GM19467 (cell line): ENCODE measurements around the gene ATXN7L1.

Experiments
- ATAC-seq: cut with Tn5 transposase; IDR thresholded peaks from one replicate; pipeline ENCODE4 v1.9.1; 2021; ENCODE audit warnings: mild to moderate bottlenecking, moderate library complexity; ENCODE audit not compliant: unreplicated experiment

The ATXN7L1 gene, protein sequence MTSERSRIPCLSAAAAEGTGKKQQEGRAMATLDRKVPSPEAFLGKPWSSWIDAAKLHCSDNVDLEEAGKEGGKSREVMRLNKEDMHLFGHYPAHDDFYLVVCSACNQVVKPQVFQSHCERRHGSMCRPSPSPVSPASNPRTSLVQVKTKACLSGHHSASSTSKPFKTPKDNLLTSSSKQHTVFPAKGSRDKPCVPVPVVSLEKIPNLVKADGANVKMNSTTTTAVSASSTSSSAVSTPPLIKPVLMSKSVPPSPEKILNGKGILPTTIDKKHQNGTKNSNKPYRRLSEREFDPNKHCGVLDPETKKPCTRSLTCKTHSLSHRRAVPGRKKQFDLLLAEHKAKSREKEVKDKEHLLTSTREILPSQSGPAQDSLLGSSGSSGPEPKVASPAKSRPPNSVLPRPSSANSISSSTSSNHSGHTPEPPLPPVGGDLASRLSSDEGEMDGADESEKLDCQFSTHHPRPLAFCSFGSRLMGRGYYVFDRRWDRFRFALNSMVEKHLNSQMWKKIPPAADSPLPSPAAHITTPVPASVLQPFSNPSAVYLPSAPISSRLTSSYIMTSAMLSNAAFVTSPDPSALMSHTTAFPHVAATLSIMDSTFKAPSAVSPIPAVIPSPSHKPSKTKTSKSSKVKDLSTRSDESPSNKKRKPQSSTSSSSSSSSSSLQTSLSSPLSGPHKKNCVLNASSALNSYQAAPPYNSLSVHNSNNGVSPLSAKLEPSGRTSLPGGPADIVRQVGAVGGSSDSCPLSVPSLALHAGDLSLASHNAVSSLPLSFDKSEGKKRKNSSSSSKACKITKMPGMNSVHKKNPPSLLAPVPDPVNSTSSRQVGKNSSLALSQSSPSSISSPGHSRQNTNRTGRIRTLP

DNA sequence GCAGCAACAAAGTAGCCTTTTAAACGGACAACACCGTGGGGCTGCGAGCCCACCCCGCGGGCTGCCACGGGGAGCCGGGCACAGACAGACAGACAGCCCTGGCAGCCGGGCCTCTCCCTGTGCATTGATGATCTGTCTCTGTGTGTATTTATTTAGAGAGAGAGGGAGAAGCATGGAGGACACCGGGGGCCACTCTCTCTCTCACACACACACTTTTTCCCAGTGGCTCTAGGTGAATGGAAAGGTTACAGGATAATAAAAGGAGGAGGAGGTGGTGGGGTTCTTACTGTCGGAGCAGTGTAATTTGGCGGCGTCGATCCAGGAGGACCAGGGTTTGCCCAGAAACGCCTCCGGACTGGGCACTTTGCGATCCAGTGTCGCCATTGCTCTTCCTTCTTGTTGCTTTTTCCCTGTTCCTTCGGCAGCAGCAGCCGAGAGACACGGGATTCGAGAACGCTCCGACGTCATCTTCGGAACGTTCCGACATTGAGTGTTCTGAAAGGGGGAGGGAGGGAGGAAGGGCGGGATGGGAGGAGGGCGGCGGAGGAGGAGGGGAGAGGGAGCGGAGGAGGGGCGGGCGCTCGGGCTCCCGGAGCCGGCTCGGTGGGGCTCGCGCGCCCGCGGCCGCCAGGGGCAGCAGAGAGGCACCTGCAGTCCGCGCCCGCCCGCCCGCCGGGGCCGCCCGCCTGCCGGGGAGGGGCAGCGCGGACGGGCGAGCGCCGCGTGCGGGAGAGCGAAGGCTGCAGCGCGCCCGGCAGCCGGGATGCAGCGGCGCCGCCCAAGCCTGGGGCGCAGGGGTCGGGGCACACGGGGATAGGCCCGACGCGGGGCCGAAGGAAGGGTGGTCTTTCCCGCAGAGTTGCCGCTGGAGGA lies at the start of gene ATXN7L1:
Gene ATXN7L1, minus strand, starts transcription at position 509 of the 873 bp plus-strand sequence. Its CDS starts 41 bp downstream, at position 468.
- ATAC-seq = peak; percentile 90

DNA sequence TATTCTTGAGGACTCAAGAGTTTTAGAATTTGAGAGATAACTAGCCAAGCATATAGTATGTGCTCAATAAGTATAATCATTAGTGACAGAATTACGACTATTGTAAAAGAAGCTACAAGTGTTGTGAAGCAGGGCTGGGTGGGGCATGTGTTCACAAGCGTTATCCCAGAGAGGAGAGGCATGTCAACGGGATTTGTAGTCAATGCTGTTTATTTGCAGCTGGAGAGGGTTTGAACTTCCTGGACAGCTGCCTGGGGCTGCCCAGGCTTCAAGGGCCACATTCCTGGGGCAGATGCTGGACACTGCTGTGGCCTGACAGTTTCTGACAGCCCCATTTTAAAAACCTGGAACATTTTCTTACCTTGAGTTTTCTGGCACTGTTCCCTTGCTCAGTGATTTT lies 49.7 kb upstream of the ATXN7L1 start:
- no peak for ATAC-seq

DNA sequence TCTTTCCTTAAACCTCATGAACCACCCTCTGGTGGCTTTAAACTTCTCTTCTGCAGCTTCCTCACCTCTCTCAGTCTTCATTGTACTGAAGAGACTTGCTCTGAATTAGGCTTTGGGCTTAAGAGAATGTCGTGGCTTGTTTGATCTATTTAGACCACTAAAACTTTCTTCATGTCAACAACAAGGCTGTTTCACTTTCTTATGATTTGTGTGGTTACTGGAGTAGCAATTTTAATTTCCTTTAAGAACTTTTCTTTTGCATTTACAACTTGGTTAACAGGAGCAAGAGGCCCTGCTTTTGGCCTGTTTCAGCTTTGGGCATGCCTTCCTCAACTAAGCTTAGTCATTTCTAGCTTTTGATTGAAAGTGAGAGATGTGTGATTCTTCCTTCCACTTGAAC lies 48.5 kb upstream of the ATXN7L1 start:
- ATAC-seq = no peak

DNA sequence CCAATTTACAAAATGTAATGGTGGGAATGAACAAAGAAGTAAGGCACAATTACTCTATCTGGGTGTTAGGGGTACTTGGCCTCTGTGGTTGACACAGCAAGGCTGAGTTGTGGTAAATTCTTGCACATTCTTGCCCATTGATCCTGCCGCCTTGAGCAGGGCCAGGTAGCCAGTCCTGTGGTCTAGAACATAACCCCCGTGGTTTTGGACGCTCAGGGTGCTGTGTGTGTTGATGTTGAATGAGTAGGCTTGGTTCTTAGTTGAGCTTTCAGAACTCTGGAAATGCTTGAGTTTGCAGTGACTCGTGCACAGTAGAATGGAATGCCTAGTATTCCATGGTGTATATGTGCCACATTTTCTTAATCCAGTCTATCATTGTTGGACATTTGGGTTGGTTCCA lies 44.4 kb upstream of the ATXN7L1 start:
- ATAC-seq = no peak

DNA sequence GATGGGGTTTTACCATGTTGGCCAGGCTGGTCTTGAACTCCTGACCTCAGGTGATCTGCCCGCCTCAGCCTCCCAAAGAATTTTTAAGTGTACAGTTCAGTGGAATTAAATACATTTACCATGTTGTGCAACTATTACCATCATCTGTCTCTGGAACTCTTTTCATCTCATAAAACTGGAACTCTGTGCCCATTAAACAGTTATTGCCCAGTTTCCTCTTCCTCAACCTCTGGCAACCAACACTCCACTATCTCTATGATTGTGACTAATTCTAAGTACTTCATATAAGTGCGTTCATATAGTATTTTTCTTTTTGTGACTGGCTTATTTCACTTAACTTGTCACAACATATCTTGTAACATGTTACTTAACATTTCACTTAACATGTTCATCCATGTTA lies 41.3 kb upstream of the ATXN7L1 start:
- ATAC-seq = no peak

DNA sequence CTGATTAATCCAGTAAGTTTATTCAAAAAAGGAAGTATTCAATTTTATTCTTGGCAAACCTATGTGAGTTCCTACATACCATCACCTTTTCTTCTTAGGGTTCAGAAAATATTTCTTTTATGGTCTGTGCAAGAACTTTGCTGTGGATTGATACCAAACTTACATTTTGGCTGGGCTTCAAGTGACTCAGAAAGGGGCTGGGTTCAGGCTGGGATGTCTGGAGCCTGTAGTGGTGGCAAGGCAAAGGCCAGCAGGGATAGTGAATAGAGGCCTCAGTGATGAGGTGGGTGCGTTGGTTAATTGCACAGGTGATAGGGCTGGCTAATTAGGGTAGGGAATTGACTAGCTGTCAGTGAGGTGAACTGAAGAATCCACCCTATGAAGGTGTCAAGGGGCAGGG lies 40.2 kb upstream of the ATXN7L1 start:
- no peak for ATAC-seq

DNA sequence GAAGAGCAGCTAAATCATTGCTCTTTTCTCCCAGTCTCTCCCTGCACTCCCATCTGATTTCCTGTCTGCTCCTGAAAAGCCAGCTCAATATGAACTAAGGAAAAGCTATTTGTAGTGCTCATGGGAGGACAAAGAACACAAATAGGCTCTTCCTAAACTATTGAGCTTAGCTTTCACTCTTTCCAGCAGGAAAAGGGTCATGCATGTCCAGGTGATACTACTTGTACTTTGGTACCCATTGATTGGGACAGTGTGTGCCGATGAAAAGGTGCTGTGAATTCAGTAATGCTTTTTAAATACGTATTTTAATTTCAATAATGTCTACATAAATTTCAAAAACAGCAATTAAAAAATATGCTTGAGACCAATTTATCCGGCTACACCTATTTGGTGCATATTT lies 37.5 kb upstream of the ATXN7L1 start:
- no peak for ATAC-seq

DNA sequence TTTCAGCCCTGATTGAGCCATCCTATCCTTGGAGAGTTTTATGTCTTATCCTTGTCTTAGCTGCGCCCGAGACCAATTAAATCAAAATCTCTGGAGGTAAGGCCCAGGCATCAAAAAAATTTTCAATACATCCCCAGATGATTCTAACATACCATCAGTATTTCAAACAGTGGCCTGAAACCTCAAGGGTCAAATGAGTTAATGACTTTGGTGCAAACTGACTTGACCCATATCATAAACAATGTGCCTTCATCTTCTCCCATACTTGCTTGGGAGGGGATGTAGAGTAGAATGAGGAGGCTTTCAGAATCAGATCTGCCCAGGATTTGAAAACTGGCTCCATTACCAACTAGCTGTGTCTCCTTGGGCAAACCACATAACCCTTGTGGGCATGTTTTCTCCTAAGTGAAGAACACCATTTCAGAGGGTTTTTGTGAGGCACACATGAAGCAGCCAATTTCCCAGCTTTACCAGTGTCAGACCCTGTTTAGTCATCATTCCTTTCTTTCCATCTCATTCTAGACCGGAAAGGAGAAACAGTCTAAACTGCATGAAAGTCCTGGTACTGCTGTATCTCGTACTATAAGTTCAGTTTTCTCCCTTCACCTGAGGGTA lies 35.7 kb upstream of the ATXN7L1 start:
- ATAC-seq = no peak

DNA sequence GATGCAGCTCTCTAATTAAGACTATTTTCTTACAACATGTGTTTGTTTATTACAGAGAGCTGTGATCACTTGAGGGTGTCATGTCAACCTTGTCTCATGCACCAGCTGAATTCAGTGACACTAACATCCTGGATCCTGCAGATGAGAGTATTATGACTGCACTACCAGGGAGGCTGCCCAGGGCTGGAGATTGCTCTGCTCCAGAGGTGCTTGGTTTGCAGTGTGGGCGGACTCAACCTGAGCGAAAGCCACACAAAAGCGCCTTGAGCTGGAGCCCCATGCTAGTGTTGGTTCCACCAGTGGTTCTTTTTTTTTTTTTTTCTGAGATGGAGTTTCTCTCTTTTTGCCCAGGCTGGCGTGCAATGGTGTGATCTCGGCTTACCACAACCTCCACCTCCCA lies 33.8 kb upstream of the ATXN7L1 start:
- ATAC-seq = no peak

DNA sequence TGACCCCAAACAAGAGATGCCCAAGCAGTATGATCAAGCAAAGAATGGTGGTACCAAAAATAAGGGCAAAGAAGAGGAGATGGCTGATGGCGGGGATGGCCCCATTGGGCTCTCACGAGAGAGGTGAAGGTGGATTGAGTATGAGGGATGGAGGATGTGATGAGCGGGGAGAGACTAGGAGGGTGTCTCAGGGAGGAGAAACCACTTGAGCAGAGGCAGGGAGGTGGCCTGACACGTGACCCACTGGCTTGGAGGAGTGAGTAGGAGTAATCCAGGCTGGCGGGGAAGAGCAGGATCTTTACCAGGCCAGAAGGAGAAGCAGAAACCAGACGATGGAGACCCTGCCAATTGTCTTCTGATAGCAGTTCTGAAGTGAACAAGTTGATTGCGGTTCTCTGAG lies 33.3 kb upstream of the ATXN7L1 start:
- ATAC-seq = no peak

DNA sequence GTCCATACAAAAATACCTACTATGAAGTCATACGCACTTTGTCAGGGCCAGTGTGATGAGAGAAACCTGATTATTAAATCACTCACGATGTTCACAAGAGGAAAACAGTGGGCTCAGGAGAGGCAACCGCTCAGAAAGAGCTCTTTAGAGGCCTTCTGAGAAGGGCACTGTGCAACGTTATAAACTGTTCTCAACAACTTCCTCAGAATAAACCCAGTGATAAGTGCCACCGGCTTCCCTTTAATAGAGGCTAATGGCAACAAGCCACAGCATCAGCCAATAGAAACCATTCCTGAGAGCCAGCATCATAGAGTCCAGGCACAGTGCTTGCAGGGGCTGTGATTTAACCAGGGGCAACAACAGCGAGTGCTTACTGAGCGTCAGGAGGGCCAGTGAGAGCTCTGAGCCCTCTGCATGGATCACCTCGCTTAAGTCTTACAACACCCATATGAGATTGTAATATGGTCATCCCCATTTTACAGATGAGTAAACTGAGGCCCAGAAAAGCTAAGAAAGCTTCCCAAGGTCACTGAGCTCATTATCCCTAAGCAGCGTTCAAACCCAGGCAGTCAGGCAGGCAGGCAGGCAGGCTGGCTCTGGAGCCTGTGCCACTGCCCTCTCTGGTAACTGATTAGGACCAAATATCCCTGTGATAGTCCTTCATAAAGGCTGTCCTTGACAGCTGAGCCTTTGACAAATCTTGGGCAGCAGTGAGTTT lies 30.9 kb upstream of the ATXN7L1 start:
- no peak for ATAC-seq

DNA sequence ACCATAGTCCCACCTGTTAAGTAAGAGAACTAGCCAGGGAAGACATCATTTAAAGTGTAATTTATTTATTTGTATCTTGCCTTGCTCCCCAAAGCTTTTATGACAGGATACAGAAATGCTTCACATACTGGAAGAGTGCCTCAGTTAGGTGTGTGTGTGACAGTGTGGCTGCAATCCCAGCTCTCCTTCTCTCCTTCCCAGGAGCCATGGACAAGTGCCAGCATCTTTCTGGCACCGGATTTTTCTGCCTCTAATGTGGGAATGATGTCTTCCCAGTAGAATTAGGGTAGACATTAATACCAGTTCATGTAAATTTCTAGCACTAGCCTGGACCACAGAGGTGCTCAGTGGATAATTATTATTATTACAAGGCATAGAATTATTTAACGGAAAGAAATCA lies 30.3 kb upstream of the ATXN7L1 start:
- no peak for ATAC-seq

DNA sequence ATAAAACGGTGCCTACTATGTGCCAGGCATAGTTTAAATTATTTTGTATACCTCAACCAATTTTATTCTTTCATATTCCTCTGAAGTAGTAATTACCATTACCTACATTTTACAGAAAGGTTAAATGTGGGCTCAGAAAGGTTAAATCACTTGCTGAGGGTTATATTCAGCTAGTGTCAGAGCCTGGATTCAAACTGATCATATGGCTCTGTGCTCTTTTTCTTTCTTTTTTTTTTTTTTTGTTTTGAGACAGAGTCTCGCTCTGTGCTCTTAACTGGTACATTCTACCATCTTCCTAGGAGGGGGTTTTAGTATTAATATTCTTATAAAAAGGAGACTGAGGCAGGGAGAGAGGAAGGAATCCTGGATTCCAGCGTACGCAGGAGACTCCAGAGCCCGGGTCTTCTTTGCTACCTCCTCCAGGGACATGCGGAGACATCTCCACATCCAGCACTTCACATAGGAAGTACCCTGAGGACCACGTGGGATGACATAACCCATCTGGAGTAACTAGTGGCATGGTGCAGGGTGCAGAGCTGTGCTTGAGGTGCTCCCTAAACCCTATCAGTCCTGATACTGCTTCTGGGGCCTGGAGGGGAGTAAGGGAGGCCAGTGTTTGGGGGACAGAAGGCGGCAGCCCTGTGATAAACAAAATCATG lies 29.6 kb upstream of the ATXN7L1 start:
- ATAC-seq = no peak

DNA sequence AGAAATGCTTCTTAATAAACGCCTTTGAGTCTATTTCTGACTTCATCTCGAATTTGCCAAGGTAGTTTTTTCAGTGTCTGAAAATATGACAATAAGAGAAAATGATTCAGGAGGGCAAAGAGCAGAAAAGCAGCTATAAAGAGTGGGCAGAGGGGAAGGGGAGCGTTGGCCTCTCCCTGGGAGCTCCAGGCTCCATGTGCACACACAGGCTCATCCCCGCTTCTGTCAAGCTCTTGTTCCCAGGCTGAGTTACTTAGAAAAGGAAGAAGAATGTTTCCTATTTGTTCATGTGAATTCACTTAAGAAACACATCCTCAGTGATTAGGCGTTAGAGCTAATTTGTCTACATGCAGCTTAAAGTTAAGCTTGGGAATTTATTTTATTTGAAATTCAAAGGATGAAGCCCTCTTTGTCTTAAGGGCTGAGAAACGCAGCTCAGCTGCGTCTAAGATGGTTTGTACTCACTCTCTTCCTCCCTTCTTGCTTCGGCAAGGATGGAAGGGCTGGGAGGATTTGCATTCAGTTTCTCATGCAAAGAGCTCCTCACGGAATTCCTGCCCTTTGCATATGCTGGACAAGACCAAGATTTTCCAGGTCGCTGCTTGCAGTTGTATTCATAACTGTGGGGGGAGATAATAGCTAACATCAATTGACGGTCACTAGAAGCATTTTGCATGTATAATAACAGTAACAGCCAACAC lies 29.0 kb upstream of the ATXN7L1 start:
- ATAC-seq = no peak

DNA sequence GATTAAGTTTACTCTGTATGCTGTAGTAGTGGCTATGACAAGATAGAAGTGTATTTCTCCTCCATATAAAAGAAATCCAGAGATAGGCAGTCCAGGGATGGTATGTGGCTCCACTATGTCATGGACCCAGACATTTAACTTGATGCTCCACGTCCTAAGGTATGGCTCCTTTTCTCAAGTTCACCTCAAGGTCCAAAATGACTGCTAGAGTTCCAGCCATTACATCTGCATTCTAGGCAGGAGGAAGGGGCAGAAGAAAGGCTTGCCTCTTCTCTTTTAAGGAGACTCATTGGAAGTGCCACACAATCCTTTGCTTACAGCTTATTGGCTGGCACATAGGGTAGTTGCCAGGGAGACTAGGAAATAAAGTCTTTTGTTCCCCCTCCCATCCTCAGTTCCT lies 27.7 kb upstream of the ATXN7L1 start:
- no peak for ATAC-seq

DNA sequence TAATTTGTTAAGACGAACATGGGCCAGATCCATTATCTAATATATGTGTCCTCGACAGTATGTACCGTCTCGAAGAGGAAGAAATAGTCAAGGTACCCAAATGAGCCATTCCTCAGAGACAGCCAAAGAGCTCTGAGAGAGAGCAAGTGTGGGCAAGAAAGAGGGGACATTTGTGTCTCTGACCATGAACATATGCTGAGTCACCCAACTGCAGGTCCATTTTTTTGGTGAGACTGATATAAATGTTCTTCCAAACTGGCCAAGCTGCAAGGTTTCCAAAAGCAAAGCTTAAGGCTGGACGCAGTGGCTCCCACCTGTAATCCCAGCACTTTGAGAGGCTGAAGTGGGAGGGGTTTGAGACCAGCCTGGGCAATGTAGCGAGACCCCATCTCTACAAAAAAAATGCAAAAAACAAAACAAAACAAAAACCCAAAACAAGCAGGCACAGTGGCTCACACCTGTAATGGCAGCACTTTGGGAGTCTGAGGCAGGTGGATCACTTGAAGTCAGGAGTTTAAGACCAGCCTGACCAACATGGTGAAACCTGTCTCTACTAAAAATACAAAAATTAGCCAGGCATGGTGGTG lies 26.0 kb upstream of the ATXN7L1 start:
- no peak for ATAC-seq

DNA sequence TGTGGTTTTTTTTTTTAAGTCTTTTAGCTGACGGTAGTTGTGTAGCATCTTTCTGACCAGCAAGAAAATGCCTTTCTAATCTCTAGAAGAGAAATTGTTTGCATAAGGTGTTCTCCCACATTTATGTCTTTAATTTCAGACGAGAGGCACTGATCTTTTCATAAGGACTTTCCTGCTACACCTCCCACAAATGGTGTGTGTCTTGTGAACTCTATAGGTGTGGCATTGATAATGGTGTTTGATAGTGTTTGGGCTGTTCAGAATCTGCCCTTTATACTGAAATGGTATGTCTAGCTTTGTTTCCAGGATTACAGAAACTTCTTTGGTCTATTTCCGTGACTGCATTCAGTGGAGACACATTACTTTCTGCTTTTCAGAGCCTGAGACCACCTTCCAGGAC lies 21.6 kb upstream of the ATXN7L1 start:
- no peak for ATAC-seq

DNA sequence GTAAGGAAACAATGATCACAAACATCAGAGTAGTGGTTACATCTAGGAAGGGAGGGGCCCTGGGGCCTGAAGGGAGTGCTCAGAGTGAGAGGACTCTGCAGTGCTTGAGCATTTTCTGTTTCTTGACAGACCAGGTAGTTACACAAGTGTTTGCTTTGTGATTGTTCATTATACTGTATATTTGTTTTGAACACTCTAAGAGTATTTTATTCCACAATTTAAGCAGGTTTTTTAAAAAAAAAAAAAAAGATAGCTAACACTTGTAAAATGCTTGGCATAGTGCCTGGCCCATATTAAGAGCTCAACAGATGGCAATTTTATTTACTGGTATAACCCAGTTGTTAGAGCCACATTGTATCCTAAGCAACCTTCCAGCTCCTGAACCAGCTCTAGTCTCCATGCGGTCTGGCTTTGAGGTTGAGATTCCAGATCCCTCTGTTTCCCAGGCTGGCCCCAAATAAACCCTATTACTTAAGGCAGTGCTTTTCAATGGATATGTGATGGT lies 20.1 kb upstream of the ATXN7L1 start:
- no peak for ATAC-seq
